Activated CD4-positive, alpha-beta T cell treated with anti-CD3 and anti-CD28 coated beads for 36 hours (primary cell): ENCODE results near the gene SLC29A4. TPM values are rescaled to one million over a fixed set of nuclear protein-coding genes. Genes with fewer than 3 reads are reported as not detected.
"Not testable (repeated sequence)": the region's sequence is repeated elsewhere in the genome, so short reads cannot be mapped to it uniquely, and the experiment has no call there.

ENCODE experiments used
- ATAC-seq: fragments of 200-7000 bp; cut with Tn5 transposase; one replicate; pipeline ENCODE4 v1.10.0; 2021; ENCODE audit warnings: mild to moderate bottlenecking, moderate library complexity
- CTCF ChIA-PET: fragments of 350-600 bp; sonication (Branson Sonifier 250); formaldehyde crosslinking; loops from one replicate; lab custom pipeline; 2021; ENCODE audit warnings: antibody characterized with exemption; lab: Charles Lee
- POLR2A ChIA-PET: fragments of 350-600 bp; sonication (Branson Sonifier 250); formaldehyde crosslinking; loops from one replicate; lab custom pipeline; 2021; ENCODE audit warnings: antibody characterized with exemption, inconsistent platforms; lab: Charles Lee
- DNase-seq: peaks from one replicate; pipeline ENCODE4 v3.0.0-alpha.2; 2020
- H3K27ac Mint-ChIP-seq: one replicate; pipeline ENCODE4 v1.8.0; 2021; ENCODE audit warnings: mixed read lengths
- H3K27me3 Mint-ChIP-seq: one replicate; pipeline ENCODE4 v1.8.0; 2021; ENCODE audit warnings: mixed read lengths
- H3K36me3 Mint-ChIP-seq: one replicate; pipeline ENCODE4 v1.8.0; 2021; ENCODE audit warnings: low read depth, mixed read lengths
- H3K4me1 Mint-ChIP-seq: one replicate; pipeline ENCODE4 v1.8.0; 2021; ENCODE audit warnings: mixed read lengths
- H3K4me3 Mint-ChIP-seq: one replicate; pipeline ENCODE4 v1.8.0; 2021; ENCODE audit warnings: mild to moderate bottlenecking, moderate library complexity, mixed read lengths
- H3K9me3 Mint-ChIP-seq: one replicate; pipeline ENCODE4 v1.8.0; 2021; ENCODE audit warnings: low read depth, mixed read lengths
- intact Hi-C, 2 experiments: fragments of 100-400 bp; cut with DNase I in 1 of 2; cut with micrococcal nuclease in 1 of 2; formaldehyde crosslinking; loops; one replicate each; pipeline versions ENCODE4 v1.14.2 to v1.15.1; 2022 to 2024; cut with DNase I, micrococcal nuclease
- total RNA-seq, 2 experiments: library from RNA; stranded (reverse); gene quantifications; one replicate each; pipeline ENCODE4 v1.2.3, GENCODE V29; 2021

Gene SLC29A4, protein sequence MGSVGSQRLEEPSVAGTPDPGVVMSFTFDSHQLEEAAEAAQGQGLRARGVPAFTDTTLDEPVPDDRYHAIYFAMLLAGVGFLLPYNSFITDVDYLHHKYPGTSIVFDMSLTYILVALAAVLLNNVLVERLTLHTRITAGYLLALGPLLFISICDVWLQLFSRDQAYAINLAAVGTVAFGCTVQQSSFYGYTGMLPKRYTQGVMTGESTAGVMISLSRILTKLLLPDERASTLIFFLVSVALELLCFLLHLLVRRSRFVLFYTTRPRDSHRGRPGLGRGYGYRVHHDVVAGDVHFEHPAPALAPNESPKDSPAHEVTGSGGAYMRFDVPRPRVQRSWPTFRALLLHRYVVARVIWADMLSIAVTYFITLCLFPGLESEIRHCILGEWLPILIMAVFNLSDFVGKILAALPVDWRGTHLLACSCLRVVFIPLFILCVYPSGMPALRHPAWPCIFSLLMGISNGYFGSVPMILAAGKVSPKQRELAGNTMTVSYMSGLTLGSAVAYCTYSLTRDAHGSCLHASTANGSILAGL
- 1 to 10 TPM; 1.0 to 1.7 TPM for total RNA-seq

DNA sequence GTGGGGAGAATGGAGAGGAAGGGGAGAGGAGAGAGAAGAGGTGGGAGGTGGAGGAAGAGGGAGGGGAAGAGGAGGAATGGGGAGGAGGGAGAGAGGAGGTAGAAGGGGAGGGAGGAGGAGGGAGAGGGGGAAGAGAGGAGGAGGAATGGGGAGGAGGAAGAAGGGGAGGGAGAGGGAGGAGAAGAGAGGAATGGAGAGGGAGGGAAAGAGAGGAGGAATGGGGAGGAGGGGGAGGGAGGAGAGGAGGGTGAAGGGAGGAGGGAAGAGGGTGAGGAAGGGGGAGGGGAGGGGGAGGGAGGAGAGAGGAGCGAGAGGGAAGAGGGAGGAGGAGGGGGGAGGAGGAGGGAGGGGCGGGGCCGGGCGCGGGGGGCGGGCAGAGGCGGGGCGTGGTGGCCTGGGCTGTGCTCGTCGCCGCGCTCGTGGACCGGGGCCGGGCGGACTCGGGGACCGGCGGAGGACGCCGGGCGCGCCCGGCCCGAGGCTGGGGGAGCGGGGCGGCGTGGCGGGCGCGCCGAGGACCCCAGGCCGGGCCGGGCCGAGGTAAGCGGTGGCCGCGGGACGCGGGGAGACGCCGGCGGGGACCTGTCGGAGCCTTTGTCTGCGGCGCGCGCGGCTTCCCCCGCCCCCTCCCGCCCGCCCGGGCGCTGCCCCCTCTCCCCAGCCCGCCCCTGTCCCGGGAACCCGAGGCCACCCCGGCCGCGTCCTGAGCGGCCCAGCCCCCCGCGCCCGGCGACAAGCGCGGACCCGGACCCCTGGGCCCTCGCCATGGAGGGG lies at the start of gene SLC29A4:
Gene SLC29A4 (plus strand): TSS at position 401 of the 774 bp plus-strand sequence. CDS start 4,874 bp downstream, outside the sequence.
- no peaks in the 10 kb centered on the region for H3K4me1 Mint-ChIP-seq
- CTCF ChIA-PET, result no interaction called here
- peaks cover 9% of the 10 kb centered on the region for H3K27me3 Mint-ChIP-seq
- POLR2A ChIA-PET, result no interaction called here
- ATAC-seq (peak; percentile 68), DNase-seq (peak; percentile 47)
- no peak within 1 kb of the TSS for H3K27ac Mint-ChIP-seq
- H3K36me3 Mint-ChIP-seq, result no peaks in the 10 kb centered on the region
- H3K9me3 Mint-ChIP-seq, result no peaks in the 10 kb centered on the region
- H3K4me3 Mint-ChIP-seq, result no peak within 1 kb of the TSS
- intact Hi-C loops, result no loop called here

DNA sequence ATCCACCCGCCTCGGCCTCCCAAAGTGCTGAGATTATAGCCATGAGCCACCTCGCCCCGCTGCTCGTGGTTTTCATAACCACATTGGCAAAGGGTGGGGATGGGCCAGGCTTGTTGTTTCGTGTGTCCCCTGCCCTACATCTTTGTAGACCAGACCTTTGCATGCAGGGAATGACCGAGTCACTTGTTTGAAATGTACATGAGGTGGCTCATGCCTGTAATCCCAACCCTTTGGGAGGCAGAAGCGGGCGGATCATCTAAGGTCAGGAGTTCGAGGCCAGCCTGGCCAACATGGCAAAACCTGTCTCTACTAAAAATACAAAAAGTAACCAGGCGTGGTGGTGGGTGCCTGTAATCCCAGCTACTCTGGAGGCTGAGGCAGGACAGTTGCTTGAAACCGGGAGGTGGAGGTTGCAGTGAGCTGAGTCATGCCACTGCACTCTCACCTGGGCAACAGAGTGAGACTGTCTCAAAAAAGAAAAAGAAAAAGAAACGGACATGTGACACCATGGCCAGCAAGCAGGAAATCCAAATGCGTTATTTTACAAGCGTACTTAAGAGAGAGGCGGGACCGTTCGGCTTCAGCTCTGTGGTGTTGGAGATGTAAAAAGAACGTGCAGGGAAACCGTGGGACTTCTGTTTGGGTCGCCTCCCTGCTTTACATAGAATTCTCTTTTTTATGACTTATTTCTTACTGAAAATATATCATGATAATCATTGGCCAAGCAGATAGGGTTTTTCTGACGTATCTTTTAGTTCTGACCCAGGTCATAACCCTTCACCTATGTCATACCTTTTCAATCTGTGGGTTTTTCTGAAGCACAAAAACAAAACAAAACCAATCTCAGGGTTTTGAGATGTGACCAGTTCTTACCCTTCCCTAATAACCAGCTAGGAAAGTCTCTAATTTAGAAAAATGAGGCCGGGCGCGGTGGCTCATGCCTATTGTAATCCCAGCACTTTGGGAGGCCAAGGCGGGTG lies 47.6 kb upstream of the SLC29A4 start:
- ChIA-PET POLR2A (no interaction called here), CTCF (interaction anchor here (0.9 to 1.3 kb wide), 2 partner anchors 12 to 317 kb away, joined by 3 to 4 read pairs; no protein-coding TSS in a partner anchor)
- intact Hi-C loops, result no loop called here
- H3K27ac Mint-ChIP-seq, result no peak overlapping the region
- peaks cover 18% of the 10 kb centered on the region for H3K4me1 Mint-ChIP-seq
- peaks cover 5% of the 10 kb centered on the region for H3K27me3 Mint-ChIP-seq
- no peak for DNase-seq
- ATAC-seq, result no peak
- peaks cover 14% of the 10 kb centered on the region for H3K36me3 Mint-ChIP-seq
- H3K4me3 Mint-ChIP-seq, result no peak overlapping the region
- H3K9me3 Mint-ChIP-seq, result no peaks in the 10 kb centered on the region

DNA sequence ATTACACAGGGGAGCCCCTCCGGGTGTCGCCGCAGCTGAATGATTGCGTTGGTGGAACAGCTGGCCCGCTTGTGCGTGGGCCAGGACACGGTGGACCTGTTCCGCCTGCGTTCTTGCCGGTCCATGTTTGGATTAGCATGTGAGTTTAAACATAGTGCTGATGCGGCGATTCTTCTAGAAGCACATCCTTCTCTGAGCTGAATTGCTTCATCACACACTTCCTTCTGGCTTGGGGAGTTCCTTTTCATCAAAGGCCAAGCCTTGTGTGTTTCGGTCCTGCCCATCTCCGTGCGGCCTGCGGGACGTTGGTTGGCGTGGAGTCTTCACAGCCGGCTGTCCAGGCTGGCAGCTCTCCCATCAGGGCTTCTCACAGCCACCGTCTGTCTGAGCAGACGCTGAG lies 45.5 kb upstream of the SLC29A4 start:
- Mint-ChIP-seq H3K27me3 (peaks cover 12% of the 10 kb centered on the region), H3K36me3 (no peaks in the 10 kb centered on the region), H3K4me3 (no peak overlapping the region), H3K27ac (no peak overlapping the region), H3K9me3 (no peaks in the 10 kb centered on the region), H3K4me1 (peaks cover 17% of the 10 kb centered on the region)
- intact Hi-C loops, result no loop called here
- no peak for DNase-seq
- no peak for ATAC-seq
- CTCF ChIA-PET, result interaction anchor here (0.6 kb wide), 1 partner anchor 1385 kb away, joined by 4 read pairs; no protein-coding TSS in a partner anchor
- POLR2A ChIA-PET, result interaction anchor here (0.5 kb wide), 1 partner anchor 1051 kb away, joined by 7 read pairs; no protein-coding TSS in a partner anchor

DNA sequence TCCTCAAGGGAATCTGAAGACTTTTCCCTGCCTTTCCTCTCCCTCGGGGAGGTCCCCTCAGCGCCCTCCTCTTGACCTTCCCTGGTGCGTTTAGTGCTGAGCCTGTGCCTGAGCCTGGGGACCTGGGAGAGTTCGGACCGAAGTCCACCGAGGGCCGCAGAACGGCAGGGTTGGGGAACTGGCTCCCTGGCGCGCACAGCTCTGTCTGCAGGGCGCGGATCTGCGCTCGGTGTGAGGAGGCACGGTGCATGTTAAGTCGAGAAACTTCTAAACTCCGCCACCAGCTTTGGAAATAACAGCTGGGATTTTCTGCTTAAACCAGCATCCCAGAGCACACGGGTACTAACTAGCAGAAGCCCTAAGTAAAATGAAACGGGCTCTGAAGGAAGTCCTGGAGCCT lies 44.2 kb upstream of the SLC29A4 start:
- ChIA-PET POLR2A (no interaction called here), CTCF (no interaction called here)
- peaks cover 12% of the 10 kb centered on the region for H3K27me3 Mint-ChIP-seq
- ATAC-seq, result no peak
- H3K36me3 Mint-ChIP-seq, result no peaks in the 10 kb centered on the region
- no peak overlapping the region for H3K4me3 Mint-ChIP-seq
- H3K4me1 Mint-ChIP-seq, result peaks cover 14% of the 10 kb centered on the region
- no peaks in the 10 kb centered on the region for H3K9me3 Mint-ChIP-seq
- intact Hi-C loops, result no loop called here
- H3K27ac Mint-ChIP-seq, result no peak overlapping the region
- no peak for DNase-seq

DNA sequence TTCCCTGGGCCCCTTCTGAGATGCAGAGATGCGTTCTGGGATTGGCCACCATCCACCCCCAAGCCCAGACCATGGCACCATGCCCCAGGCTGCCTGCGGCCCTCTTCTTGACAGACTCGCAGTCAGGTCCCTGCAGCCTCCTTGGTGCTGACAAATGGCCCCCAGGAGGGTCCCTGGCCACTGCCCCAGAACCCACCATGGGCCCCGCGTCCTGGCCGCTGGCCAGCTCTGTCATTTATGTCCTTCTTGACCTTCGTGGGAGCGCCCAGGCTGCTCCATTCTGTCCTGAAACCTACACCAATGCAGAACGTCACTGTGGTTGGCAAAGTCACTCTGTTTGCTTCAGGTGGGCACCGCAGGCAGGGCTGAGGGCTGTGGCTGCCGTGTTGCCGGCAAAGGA lies 39.5 kb upstream of the SLC29A4 start:
- Mint-ChIP-seq H3K27me3 (peaks cover 11% of the 10 kb centered on the region), H3K36me3 (no peaks in the 10 kb centered on the region), H3K27ac (no peak overlapping the region), H3K9me3 (no peaks in the 10 kb centered on the region), H3K4me3 (no peak overlapping the region), H3K4me1 (peaks cover 8% of the 10 kb centered on the region)
- no peak for DNase-seq
- intact Hi-C loops, result no loop called here
- no peak for ATAC-seq
- ChIA-PET CTCF (interaction anchor here (0.6 kb wide), 1 partner anchor 140 kb away, joined by 3 read pairs; no protein-coding TSS in a partner anchor), POLR2A (no interaction called here)

DNA sequence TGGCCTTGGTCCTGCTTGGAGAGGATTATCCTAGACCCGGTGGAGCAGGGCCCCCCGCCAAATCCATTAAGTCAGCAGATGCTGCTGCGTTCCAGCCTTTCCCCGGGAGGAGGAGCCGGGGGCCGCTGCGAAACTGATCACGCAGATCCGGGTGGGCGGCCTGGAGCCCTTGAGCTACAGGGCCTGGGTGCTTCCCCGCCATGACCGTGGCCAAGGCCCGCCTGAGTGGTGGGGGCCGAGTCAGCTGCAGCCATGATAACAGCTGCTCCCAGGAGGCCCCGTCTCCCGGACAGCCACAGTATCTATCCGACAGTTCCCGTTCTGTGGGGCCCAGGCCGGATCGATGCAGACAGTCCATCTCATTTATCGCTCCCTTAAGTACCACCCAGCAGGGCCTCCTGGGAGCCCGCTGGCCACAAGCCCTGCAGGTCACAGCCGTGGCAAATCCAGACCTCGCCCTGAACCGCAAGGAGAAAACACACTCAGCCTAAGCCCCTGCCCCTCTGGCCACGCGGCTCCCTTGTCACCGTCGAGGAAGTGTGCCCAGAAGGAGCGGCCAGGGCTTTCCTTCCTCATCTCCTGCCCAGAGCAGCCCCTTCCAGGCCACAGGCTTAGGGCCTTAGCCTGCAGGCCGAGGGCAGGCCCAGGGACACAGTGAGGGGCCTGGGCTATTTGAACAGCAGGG lies 34.4 kb upstream of the SLC29A4 start:
- Mint-ChIP-seq H3K4me1 (no peaks in the 10 kb centered on the region), H3K27me3 (no peaks in the 10 kb centered on the region), H3K27ac (no peak overlapping the region), H3K36me3 (no peaks in the 10 kb centered on the region), H3K9me3 (no peaks in the 10 kb centered on the region), H3K4me3 (no peak overlapping the region)
- ATAC-seq (no peak), DNase-seq (no peak)
- ChIA-PET CTCF (no interaction called here), POLR2A (no interaction called here)
- intact Hi-C loops, result no loop called here

DNA sequence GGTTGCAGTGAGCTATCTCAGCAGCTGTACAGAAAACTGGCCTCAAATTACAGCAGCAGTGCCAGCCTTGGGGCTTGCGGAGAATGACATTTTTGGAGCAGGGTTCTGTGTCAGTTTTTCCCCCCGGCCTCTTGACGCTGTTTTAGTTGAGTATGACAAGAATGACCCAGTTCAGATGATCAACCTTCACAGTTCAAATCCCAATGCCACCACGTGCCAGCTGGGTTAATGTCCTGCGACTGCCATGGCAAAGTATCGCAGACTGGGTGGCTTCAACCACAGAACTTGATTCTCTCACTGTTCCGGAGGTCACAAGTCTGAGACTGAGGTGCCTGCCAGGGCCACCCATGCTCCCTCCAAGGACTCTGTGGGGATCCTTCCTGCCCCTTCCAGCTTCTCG lies 32.0 kb upstream of the SLC29A4 start:
- CTCF ChIA-PET, result interaction anchor here (1.7 kb wide), 1 partner anchor 11 kb away, joined by 5 read pairs; no protein-coding TSS in a partner anchor
- intact Hi-C loops, H3K4me1 Mint-ChIP-seq, POLR2A ChIA-PET, H3K36me3 Mint-ChIP-seq, ATAC-seq, H3K27ac Mint-ChIP-seq, DNase-seq, H3K9me3 Mint-ChIP-seq, H3K4me3 Mint-ChIP-seq, H3K27me3 Mint-ChIP-seq: not testable (repeated sequence)

DNA sequence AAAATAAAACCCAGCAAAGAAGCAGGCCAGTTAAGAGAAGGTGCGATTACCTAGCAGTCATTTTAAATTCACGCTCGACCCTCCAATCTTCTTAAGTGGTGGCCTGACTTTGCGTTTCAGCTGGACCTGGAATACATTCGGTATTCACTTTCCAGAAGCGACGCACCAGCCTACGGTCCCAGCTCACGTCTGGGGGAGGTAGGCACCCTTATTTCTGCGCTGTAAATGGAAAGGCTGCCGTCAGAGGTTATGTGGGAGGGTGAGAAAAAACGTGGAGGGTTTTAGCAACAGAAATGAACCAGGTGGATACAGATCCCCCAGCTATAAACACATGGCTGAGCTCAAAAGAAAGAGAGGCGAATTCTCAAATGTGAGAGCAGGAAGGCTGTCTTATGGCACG lies 29.2 kb upstream of the SLC29A4 start:
- DNase-seq, H3K4me3 Mint-ChIP-seq, H3K4me1 Mint-ChIP-seq, intact Hi-C loops, ATAC-seq, H3K9me3 Mint-ChIP-seq, H3K27ac Mint-ChIP-seq, CTCF ChIA-PET, H3K36me3 Mint-ChIP-seq, POLR2A ChIA-PET, H3K27me3 Mint-ChIP-seq: not testable (repeated sequence)

DNA sequence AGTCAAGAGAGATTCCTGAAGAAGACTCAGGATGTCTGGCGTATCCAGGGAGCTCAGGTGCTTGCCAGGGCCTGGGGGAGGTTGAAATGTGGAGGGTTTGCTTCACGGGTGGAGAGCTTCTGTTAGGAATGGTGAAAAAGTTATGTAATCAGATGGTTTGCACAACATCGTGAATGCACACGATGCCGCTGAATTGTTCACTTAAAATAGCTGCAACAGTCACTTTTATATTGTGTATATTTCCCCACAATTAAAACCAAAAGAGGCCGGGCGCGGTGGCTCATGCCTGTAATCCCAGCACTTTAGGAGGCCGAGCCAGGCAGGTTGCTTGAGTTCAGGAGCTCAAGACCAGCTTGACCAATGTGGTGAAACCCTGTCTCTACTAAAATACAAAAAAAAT lies 28.4 kb upstream of the SLC29A4 start:
- ATAC-seq, H3K4me1 Mint-ChIP-seq, DNase-seq, intact Hi-C loops, POLR2A ChIA-PET, H3K36me3 Mint-ChIP-seq, H3K27me3 Mint-ChIP-seq, H3K4me3 Mint-ChIP-seq, H3K27ac Mint-ChIP-seq, H3K9me3 Mint-ChIP-seq: not testable (repeated sequence)
- CTCF ChIA-PET, result interaction anchor here (0.7 kb wide), 1 partner anchor 458 kb away, joined by 3 read pairs; no protein-coding TSS in a partner anchor

DNA sequence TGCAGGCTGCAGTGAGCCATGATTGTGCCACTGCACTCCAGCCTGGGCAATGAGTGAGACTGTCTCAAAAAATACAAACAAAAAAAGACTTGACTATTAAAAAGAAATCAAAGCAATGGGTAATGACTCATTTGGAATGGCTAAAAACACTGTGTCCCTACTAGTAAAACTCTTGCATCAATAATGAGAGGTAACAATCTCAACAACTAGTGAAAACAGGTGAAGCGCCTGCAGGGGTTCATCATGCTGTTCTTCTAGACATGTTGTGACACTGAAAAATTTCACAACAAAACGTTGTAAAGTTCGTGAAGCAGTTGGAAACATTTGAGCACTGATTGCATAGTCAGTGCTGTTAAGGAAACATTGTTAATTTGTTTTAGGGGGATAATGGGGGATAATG lies 26.9 kb upstream of the SLC29A4 start:
- Mint-ChIP-seq H3K4me1 (no peaks in the 10 kb centered on the region), H3K9me3 (no peaks in the 10 kb centered on the region), H3K27me3 (peaks cover 2% of the 10 kb centered on the region), H3K36me3 (no peaks in the 10 kb centered on the region), H3K4me3 (no peak overlapping the region), H3K27ac (no peak overlapping the region)
- DNase-seq (no peak), ATAC-seq (no peak)
- ChIA-PET CTCF (no interaction called here), POLR2A (no interaction called here)
- intact Hi-C loops, result no loop called here
